ENCODE data around the gene FHOD1. TPM values are rescaled to one million over a fixed set of nuclear protein-coding genes. Genes with fewer than 3 reads are reported as not detected.

FHOD1 gene
- total and polyA plus RNA-seq, 12 donors, result 16.6 to 148 (median 45.5) TPM

GRCh38 chr16:67237396-67238277 lies 9.6 kb downstream of the FHOD1 start:
- Histone ChIP-seq H3K36me3 (replicated peaks in 1 of 2) (peaks cover 0 to 64% of the 10 kb centered on the region in 2 donors), H3K4me3 (no peak overlapping the region), H3K9me3 (replicated peaks in 1 of 3) (no peaks in the 10 kb centered on the region), H3K4me1 (replicated peaks in 1 of 2) (peaks cover 26 to 28% of the 10 kb centered on the region in 2 donors), H3K27me3 (no peaks in the 10 kb centered on the region), H3K27ac (no peak overlapping the region)
- TF ChIP-seq CTCF (IDR thresholded peaks at IDR 0.05) (no peak), POLR2A (IDR thresholded peaks at IDR 0.05) (no peak)
- DNase-seq, result peak in 1 of 7 donors; percentile 4
- WGBS, 4 donors, result 76 to 94% (median 78%) methylated on average over 10 to 16 of the region's 16 CpGs
- intact Hi-C loops (cut with DNase I), result no loop called here

- TF ChIP-seq POLR2A (IDR thresholded peaks at IDR 0.05), result no peak
- no peak for TF ChIP-seq CTCF (IDR thresholded peaks at IDR 0.05)
- 76 to 86% (median 82%) methylated on average over 37 to 50 of the region's 50 CpGs for WGBS, 4 donors
- peaks cover 17 to 20% of the 10 kb centered on the region in 2 donors for H3K4me1 ChIP-seq (replicated peaks in 1 of 2)
- no peak overlapping the region for H3K27ac ChIP-seq
- H3K4me3 ChIP-seq, result no peak overlapping the region
- intact Hi-C loops (cut with DNase I), result no loop called here
- no peaks in the 10 kb centered on the region for H3K27me3 ChIP-seq
- peaks cover 0 to 67% of the 10 kb centered on the region in 2 donors for H3K36me3 ChIP-seq (replicated peaks in 1 of 2)
- peak in 6 of 7 donors; percentile 5 to 71 (median 60) for DNase-seq
- H3K9me3 ChIP-seq (replicated peaks in 1 of 3), result no peaks in the 10 kb centered on the region
Measured at GRCh38 chr16:67236563-67237395, 10.5 kb downstream of the FHOD1 start.

GRCh38 chr16:67235816-67236562 lies 11.3 kb downstream of the FHOD1 start:
- 84 to 87% (median 86%) methylated on average over 15 to 17 of the region's 17 CpGs for WGBS, 4 donors
- Histone ChIP-seq H3K4me1 (replicated peaks in 1 of 2) (peaks cover 9 to 12% of the 10 kb centered on the region in 2 donors), H3K27ac (no peak overlapping the region), H3K36me3 (replicated peaks in 1 of 2) (peaks cover 0 to 75% of the 10 kb centered on the region in 2 donors), H3K4me3 (no peak overlapping the region), H3K27me3 (no peaks in the 10 kb centered on the region), H3K9me3 (replicated peaks in 1 of 3) (no peaks in the 10 kb centered on the region)
- TF ChIP-seq POLR2A (IDR thresholded peaks at IDR 0.05) (no peak), CTCF (IDR thresholded peaks at IDR 0.05) (no peak)
- no peak for DNase-seq
- intact Hi-C loops (cut with DNase I), result no loop called here
